ENCODE results near the gene ULBP3.

Gene ULBP3

DNA sequence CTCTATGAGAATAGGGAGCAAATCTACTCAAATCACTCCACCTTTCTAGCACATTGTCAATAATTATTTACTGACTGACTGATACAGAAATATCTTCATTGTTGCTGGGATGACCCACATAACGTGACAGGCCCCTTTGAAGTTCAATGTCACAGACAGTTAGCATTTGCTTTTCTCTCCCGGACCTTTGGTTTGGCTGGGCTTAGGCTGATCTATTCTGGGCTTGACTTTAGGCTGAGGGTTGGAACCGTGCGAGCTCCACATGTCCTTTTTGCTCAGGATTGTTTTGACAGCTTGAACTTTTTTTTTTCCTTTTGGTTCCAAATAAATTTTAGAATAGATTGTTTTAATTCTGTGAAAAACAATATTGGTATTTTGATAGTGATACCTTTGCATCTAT lies 12.0 kb downstream of the ULBP3 start:
- in situ Hi-C loops (cut with HindIII; ENCODE audit: low pct_ligation_motif_present, low sequenced_read_pairs): no loop called here

DNA sequence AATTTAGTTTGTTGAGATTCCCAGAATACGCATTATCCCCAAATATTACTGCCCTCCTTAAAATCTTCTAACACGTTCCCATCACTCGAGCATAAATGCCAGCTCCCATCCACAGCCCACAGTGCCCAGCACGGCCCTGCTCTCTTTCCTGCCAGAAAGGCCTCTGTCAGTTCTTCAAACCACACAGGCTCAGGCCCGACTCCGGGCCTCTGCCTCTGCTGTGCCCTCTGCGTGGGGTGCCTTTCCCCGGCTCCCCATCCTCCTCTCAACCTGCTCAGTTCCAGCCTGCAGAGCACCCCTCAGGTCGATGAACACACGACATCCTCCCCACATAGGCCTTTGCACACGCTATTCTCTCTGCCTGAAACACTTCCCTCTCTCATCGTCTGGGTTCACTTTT lies 12.8 kb downstream of the ULBP3 start:
- peaks cover 32% of the 10 kb centered on the region for H3K27me3 ChIP-seq (replicated peaks)
- H3K36me3 ChIP-seq (replicated peaks): no peaks in the 10 kb centered on the region
- in situ Hi-C loops (cut with HindIII; ENCODE audit: low pct_ligation_motif_present, low sequenced_read_pairs): no loop called here
- H3K4me3 ChIP-seq (ENCODE audit: low read depth, low read length): no peak overlapping the region
- no peak overlapping the region for H3K27ac ChIP-seq
- TF ChIP-seq, protein P1, sequence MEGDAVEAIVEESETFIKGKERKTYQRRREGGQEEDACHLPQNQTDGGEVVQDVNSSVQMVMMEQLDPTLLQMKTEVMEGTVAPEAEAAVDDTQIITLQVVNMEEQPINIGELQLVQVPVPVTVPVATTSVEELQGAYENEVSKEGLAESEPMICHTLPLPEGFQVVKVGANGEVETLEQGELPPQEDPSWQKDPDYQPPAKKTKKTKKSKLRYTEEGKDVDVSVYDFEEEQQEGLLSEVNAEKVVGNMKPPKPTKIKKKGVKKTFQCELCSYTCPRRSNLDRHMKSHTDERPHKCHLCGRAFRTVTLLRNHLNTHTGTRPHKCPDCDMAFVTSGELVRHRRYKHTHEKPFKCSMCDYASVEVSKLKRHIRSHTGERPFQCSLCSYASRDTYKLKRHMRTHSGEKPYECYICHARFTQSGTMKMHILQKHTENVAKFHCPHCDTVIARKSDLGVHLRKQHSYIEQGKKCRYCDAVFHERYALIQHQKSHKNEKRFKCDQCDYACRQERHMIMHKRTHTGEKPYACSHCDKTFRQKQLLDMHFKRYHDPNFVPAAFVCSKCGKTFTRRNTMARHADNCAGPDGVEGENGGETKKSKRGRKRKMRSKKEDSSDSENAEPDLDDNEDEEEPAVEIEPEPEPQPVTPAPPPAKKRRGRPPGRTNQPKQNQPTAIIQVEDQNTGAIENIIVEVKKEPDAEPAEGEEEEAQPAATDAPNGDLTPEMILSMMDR (IDR thresholded peaks at IDR 0.05; ENCODE audit: low read depth, low read length, missing control alignments): no peak
- DNase-seq: no peak

More for the DNA sequence above, 12.0 kb downstream of the ULBP3 start:
- Histone ChIP-seq H3K27me3 (replicated peaks) (peaks cover 29% of the 10 kb centered on the region), H3K27ac (no peak overlapping the region), H3K36me3 (replicated peaks) (no peaks in the 10 kb centered on the region), H3K4me3 (ENCODE audit: low read depth, low read length) (no peak overlapping the region)
- TF ChIP-seq, protein P1 (IDR thresholded peaks at IDR 0.05; ENCODE audit: low read depth, low read length, missing control alignments): no peak
- no peak for DNase-seq

DNA sequence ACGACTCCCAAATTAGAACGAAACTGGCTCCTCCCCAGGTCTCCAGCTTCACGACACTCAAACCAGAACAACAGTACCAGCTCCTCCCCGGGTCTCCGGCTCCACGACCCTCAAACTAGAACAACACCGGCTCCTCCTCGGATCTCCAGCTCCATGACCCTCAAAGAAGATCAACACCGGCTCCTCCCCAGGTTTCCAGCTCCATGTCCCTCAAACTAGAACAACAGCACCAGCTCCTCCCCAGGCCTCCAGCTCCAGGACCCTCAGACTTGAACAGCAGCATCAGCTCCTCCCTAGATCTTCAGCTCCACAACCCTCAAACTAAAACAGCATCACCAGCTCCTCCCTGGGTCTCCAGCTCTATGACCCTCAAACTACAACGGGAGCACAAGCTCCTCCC lies 13.8 kb downstream of the ULBP3 start:
- no peak for DNase-seq
- TF ChIP-seq, protein P1 (IDR thresholded peaks at IDR 0.05; ENCODE audit: low read depth, low read length, missing control alignments): no peak
- in situ Hi-C loops (cut with HindIII; ENCODE audit: low pct_ligation_motif_present, low sequenced_read_pairs): no loop called here
- Histone ChIP-seq H3K27me3 (replicated peaks) (peaks cover 32% of the 10 kb centered on the region), H3K27ac (no peak overlapping the region), H3K4me3 (ENCODE audit: low read depth, low read length) (no peak overlapping the region), H3K36me3 (replicated peaks) (no peaks in the 10 kb centered on the region)

DNA sequence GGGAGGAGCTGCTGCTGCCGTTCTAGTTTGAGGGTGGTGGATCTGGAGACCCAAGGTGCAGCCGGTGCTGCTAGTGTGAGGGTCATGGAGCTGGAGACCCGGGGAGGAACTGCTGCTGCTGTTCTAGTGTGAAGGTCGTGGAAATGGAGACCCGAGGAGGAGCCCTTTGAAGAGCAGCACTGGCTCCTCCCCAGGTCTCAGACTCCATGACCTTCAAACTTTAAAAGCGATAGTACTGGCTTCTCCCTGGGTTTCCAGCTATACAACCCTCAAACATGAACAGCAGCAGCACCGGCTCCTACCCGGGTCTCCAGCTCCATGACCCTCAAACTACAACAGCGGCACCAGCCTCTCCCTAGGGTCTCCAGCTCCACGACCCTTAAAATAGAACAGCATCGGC lies 15.5 kb downstream of the ULBP3 start:
- TF ChIP-seq, protein P1 (IDR thresholded peaks at IDR 0.05; ENCODE audit: low read depth, low read length, missing control alignments): no peak
- H3K36me3 ChIP-seq (replicated peaks): no peaks in the 10 kb centered on the region
- no peak overlapping the region for H3K27ac ChIP-seq
- in situ Hi-C loops (cut with HindIII; ENCODE audit: low pct_ligation_motif_present, low sequenced_read_pairs): no loop called here
- H3K4me3 ChIP-seq (ENCODE audit: low read depth, low read length): no peak overlapping the region
- no peak for DNase-seq
- H3K27me3 ChIP-seq (replicated peaks): peaks cover 32% of the 10 kb centered on the region

DNA sequence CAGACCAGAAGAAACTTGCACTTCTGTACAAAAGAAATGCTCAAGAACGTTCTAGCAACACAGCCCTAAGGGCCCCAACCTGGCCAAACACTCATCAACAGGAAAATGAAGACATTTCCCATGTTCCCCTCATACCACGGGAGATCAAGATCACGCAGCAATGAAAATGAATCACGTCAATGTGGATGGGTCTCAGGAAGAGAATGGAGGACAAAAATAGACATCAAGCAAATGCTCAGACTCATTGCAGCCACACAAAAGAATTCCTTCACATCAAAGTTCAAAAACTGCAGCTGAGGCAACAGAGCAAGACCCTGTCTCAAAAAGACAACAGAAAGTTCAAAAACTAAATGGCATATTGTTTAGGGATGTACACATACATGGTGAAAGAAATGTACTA lies 18.1 kb downstream of the ULBP3 start:
- in situ Hi-C loops (cut with HindIII; ENCODE audit: low pct_ligation_motif_present, low sequenced_read_pairs): no loop called here
- no peak overlapping the region for H3K4me3 ChIP-seq (ENCODE audit: low read depth, low read length)
- TF ChIP-seq, protein P1 (IDR thresholded peaks at IDR 0.05; ENCODE audit: low read depth, low read length, missing control alignments): no peak
- H3K27me3 ChIP-seq (replicated peaks): peaks cover 32% of the 10 kb centered on the region
- no peak overlapping the region for H3K27ac ChIP-seq
- no peaks in the 10 kb centered on the region for H3K36me3 ChIP-seq (replicated peaks)
- no peak for DNase-seq

DNA sequence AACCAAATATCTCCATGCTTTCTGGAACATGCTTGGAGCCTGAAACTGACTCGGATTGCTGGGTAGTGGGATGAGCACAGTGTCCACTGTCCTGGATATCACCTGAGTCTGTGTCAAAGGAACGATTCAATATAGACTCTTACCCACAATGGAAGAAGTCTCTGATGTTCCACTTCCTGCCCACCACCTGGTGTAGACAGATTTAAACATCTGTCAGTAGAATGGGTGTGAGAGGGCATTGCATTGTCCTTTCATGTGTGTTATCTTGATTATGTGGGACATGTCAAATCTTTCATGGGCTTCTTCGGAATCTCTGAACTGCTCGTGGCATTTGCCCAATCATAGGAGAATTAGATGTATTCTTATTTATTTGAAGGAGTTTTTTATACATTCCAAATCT lies 20.8 kb downstream of the ULBP3 start:
- TF ChIP-seq, protein P1 (IDR thresholded peaks at IDR 0.05; ENCODE audit: low read depth, low read length, missing control alignments): no peak

More for the DNA sequence above, 20.8 kb downstream of the ULBP3 start:
- Histone ChIP-seq H3K27me3 (replicated peaks) (peaks cover 15% of the 10 kb centered on the region), H3K4me3 (ENCODE audit: low read depth, low read length) (no peak overlapping the region), H3K27ac (no peak overlapping the region), H3K36me3 (replicated peaks) (no peaks in the 10 kb centered on the region)
- in situ Hi-C loops (cut with HindIII; ENCODE audit: low pct_ligation_motif_present, low sequenced_read_pairs): no loop called here
- no peak for DNase-seq
